Dermis microvascular lymphatic vessel endothelial cell (primary cell): ENCODE results near the gene CDC42EP2. TPM values are rescaled to one million over a fixed set of nuclear protein-coding genes. Genes with fewer than 3 reads are reported as not detected.
"Not testable (repeated sequence)": the region's sequence is repeated elsewhere in the genome, so short reads cannot be mapped to it uniquely, and the experiment has no call there.

Source experiments
- DNase-seq, 2 donors: peaks; one replicate each; pipeline versions ENCODE4 v3.0.0 to v3.0.0-alpha.2; 2010; ENCODE audit warnings: low read depth in 2 of 2
- total RNA-seq: library from RNA; depleted of rRNA; stranded (reverse); fragments of >200 nt; gene quantifications from 2 replicates; pipeline ENCODE4 v1.2.1, GENCODE V29; 2014

Gene CDC42EP2
- total RNA-seq, 1 donor from 2014 or later: 6.4 TPM

GRCh38 chr11:65317025-65317786 is 2.5 kb downstream of the CDC42EP2 start:
- peak in 1 of 2 donors; percentile 87 for DNase-seq

DNA sequence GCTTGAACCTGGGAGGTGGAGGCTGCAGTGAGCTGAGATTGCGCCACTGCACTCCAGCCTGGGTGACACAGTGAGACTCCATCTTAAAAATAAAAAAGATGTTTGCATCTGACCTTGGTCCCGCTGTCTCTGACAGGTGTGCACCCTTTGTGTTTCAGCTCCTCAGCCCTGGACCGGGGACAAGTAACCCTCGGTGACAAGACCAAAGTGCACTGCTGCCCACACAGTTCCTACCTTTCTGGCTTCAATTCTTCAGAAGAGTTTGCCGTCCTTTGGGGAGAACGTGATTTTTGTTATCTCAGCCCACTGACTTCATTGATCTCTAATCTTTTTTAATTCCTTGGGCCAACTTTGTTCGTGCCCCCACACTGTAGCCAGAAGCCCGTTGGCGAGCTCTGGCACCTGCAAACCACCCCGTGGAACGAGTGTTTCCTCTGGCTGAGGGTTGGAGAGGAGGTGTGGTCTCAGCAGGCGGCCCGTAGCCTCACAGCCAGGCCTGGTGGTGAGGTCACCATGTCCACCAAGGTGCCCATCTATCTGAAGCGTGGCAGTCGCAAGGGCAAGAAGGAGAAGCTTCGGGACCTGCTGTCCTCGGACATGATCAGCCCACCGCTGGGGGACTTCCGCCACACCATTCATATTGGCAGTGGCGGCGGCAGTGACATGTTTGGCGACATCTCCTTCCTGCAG is 5.9 kb downstream of the CDC42EP2 start:
- DNase-seq: no peak

DNA sequence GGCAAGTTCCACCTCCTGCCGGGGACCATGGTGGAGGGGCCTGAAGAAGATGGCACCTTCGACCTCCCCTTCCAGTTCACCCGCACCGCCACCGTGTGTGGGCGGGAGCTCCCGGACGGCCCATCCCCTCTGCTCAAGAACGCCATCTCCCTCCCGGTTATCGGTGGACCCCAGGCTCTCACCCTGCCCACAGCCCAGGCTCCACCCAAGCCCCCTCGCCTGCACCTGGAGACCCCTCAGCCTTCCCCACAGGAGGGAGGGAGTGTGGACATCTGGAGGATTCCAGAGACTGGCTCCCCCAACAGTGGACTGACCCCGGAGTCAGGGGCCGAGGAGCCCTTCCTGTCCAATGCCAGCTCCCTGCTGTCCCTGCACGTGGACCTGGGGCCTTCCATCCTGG is 6.4 kb downstream of the CDC42EP2 start:
- DNase-seq: no peak

DNA sequence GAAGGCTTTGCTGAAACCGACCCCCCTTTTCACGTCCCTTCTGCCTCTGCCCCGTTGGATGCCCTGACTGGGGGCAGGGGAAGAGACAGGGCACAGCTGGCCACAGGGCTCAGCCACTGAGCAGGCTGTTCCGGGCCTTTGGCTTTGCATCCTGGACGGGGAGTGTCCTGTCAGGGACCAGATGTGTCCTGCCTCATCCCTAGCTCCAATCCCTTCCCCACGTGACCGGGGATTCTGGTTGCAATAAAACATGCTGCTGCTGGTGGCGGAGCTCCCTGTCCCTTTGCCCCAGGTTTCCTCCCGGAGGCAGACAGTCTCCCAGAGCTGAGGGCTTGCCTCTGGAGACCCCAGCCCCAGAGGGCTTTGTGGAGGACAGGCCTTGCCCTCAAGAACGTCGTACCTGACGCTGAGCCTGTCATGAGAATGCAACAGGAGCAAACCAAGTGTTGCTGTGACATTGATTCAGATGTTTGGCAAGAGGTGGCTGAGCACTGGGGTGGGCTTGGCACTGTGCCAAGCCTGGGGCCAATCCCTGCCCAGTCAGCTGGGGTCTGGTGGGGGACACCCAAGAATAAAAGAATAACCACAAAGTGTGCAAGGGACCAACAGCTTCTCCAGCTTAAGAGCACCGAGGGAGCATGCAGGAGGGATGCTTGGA is 7.3 kb downstream of the CDC42EP2 start:
- DNase-seq: peak; percentile 30 to 73

DNA sequence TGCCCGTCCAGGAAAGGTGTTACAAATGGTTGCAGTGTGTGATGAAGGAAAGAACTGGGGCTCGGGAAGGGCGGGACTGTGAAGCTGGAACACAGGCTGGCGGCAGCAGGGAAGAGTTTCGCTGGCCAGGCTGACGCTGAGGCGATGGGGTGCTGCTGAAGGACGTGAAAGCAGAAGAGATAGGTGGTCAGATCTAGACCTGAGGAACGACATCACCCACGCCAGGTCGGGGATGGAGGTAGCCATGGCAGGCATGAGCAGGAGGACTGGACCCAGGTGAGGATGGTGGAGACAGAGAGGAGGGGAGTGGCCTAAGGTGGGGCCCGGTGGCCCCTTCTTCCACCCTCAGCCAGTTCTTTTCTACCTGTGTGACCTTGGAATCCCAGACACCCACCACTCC is 9.1 kb downstream of the CDC42EP2 start:
- no peak for DNase-seq

- no peak for DNase-seq
These were observed 10.8 kb downstream of the CDC42EP2 start for GRCh38 chr11:65325435-65325834.

- DNase-seq: no peak
These were observed 12.4 kb downstream of the CDC42EP2 start for GRCh38 chr11:65327021-65327420.

- DNase-seq: no peak
These were observed 14.8 kb downstream of the CDC42EP2 start for GRCh38 chr11:65329478-65329877.

- peak; percentile 90 to 95 for DNase-seq
These were observed 15.3 kb downstream of the CDC42EP2 start for GRCh38 chr11:65329944-65330403.

GRCh38 chr11:65330544-65330943 is 15.9 kb downstream of the CDC42EP2 start:
- no peak for DNase-seq

DNA sequence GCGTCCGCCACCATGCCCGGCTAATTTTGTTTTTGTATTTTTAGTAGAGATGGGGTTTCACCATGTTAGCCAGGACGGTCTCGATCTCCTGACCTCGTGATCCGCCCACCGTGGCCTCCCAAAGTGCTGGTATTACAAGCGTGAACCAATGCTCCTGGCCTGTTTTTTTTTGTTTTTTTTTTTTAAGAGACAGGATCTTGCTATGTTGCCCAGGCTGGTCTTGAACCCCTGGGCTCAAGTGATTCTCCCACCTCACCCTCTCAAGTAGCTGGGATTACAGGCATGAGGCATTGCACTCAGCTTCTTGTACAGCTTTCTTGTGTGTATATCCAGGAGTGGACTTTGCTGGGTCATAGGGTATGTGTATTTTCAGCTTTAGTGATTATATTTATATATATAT is 17.9 kb downstream of the CDC42EP2 start:
- DNase-seq: not testable (repeated sequence)

- no peak for DNase-seq
These were observed 20.1 kb downstream of the CDC42EP2 start for GRCh38 chr11:65334696-65335295.

DNA sequence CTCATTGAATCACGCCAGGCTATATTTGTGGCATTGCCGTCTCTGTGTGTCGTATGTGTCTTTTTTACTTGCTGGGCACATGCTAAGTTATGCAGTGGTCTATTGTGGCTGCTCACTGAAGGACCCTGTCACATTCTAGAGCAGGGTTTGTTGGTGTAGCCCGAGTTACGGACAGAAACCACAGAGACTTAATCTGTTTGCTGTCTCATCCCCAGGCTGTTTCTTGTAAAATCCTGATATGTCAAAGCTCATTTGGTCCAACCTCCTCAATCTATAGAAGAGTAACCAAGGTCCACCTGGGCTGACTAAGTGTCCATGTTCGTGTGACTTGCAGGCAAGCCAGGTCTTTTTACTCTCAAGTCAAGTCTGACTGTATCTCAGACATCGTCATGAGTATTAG is 24.0 kb downstream of the CDC42EP2 start:
- no peak for DNase-seq

- DNase-seq: no peak
These were observed 25.6 kb downstream of the CDC42EP2 start for GRCh38 chr11:65340226-65340625.

GRCh38 chr11:65341856-65342255 is 27.2 kb downstream of the CDC42EP2 start:
- no peak for DNase-seq

DNA sequence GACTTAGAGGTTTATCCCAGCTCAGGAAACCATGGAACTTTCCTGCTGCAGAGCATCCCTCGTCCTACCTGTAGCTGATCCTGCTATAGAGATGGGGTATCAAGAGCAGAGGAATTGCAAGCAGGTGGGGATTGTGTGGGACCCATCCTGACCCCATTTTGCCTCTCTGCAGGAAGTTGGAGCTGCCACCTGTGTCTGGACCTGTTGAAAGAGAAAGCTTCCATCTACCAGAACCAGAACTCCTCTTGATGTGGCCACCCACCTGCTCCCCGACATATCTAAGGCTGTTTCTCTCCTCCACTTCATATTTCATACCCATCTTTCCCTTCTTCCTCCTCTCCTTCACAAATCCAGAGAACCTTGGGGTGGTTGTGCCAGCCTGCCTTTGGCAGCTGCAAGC is 36.8 kb downstream of the CDC42EP2 start:
- no peak for DNase-seq

GRCh38 chr11:65352783-65353182 is 38.1 kb downstream of the CDC42EP2 start:
- peak in 1 of 2 donors; percentile 30 for DNase-seq

DNA sequence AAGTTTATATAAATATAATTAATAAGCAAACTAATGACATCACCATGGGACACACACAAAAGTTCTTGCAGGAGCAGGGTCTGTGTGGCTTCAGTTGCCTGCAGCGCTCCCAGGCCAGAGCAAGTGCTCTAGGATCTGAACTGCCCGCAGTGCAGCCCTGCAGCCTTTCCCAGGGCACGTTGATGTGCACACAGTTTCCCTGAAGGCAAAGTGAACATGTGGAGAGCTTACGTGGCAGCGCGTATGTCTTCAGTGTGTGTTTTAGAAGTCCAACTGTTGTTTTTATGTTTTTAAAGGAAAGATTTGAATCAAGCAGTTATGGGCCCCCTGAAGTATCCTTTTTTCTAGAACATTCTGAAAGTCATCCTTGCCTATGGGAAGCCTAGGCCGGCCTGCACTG is 38.7 kb downstream of the CDC42EP2 start:
- DNase-seq: no peak

DNA sequence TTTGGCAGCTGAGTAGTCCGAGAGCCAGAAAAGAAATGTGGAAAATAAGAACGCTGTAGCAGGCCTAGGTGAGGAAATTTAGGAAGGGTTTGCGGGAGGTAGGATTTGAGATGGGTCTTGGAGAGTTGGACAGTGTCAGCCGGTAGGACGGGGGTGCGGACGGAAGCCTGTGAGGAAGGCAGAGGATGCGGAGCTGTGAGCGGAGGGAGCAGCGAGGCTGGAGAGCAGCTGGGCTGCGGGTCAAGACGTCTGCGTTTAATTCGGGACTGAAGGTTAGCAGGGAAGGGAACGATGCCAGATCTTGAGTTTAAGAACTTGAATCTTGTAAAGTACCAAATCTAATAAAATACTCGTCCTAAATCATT is 39.2 kb downstream of the CDC42EP2 start:
- no peak for DNase-seq

DNA sequence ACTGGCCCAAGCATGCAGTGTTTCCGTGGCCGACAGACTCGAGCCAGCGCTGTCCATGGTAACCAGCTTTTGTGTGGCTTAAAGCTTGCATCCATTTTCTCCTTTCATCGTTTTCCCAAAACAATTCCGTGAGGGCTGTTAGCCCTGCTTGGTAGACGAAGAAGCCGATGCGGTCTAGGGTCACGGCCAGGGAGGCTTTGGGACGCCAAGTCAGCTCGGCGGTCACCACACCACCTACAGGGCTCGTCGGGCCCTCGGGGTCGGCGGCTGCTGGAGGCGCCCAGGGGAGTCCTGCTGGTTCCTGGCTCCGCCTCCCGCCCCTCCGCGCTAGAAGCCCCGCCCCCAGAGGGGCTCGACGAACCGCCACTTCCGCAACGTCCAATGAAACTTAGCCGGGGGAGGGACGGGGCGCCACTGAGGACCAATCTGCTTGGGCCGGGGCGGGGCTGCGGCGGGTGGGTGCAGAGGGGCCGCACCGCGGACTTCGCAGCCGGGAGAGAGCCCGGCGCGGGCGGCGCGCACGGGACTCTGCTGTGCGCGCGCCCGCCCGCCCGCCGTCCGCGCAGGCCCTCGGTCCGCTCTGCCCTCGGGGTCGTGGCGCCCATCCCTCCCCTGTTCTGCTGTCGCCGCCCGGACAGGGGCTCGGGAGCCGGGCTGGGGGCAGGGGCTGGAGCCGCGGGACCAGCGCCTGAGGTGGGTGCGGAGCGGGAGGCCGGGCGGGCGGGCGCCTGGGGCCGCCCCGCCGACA is 39.8 kb downstream of the CDC42EP2 start, which contains the start of gene TIGD3:
Gene TIGD3 (plus strand): TSS at position 487 of the 748 bp plus-strand sequence. CDS start 1,058 bp downstream, outside the sequence.
- peak; percentile 81 to 96 for DNase-seq
